H1 (cell line): ENCODE measurements around the gene ARHGEF7. TPM values are rescaled to one million over a fixed set of nuclear protein-coding genes. Genes with fewer than 3 reads are reported as not detected.
A peak's percentile ranks its signal among the peaks of the same experiment; 100 is the strongest.

Experiments
- ATF3 ChIP-seq: IDR thresholded peaks from 2 replicates; pipeline ENCODE4 v1.6.1; 2011; ENCODE audit warnings: low read depth, mild to moderate bottlenecking, low read length; ENCODE audit not compliant: insufficient read depth
- BRCA1 ChIP-seq: IDR thresholded peaks from 2 replicates; pipeline ENCODE4 v1.6.1; 2012; ENCODE audit warnings: low read depth, low read length, improper control_type of control experiment
- CBX5 ChIP-seq: fragments of 300-800, 300-1000 bp; sonication (generic); IDR thresholded peaks from 2 replicates; pipeline ENCODE4 v1.7.1; 2016; ENCODE audit warnings: antibody characterized with exemption, low read length, low read depth
- CBX8 ChIP-seq: fragments of 300-800, 300-1000 bp; sonication (generic); IDR thresholded peaks from 2 replicates; pipeline ENCODE4 v1.7.1; 2016; ENCODE audit warnings: low read depth, low read length, borderline replicate concordance
- CTCF ChIP-seq, 3 experiments: IDR thresholded peaks; 1 replicate in 2 of 3; 2 replicates in 1 of 3; pipeline versions ENCODE4 v1.5.1 to v1.6.1; 2011; ENCODE audit warnings: low read length in 3 of 3, mild to moderate bottlenecking in 3 of 3, inconsistent platforms in 2 of 3, low read depth in 1 of 3, moderate library complexity in 1 of 3; ENCODE audit not compliant: insufficient read depth in 1 of 3; ENCODE audit errors: control extremely low read depth in 1 of 3
- EZH2 ChIP-seq: fragments of 200-600 bp; sonication (generic); IDR thresholded peaks from 2 replicates; pipeline ENCODE4 v1.7.1; 2012; ENCODE audit warnings: low read depth, mild to moderate bottlenecking, moderate library complexity, low read length, inconsistent platforms; ENCODE audit not compliant: severe bottlenecking
- FOSL1 ChIP-seq: IDR thresholded peaks from 2 replicates; pipeline ENCODE4 v1.6.1; 2011; ENCODE audit warnings: mild to moderate bottlenecking, low read depth, low read length, moderate library complexity; ENCODE audit not compliant: insufficient read depth
- GABPA ChIP-seq: IDR thresholded peaks from 2 replicates; pipeline ENCODE4 v1.6.1; 2011; ENCODE audit warnings: mild to moderate bottlenecking, low read length, moderate library complexity, borderline replicate concordance; ENCODE audit not compliant: insufficient read depth
- GTF2F1 ChIP-seq: IDR thresholded peaks from 2 replicates; pipeline ENCODE4 v1.6.1; 2012; ENCODE audit warnings: low read depth, low read length, improper control_type of control experiment, borderline replicate concordance
- MAFK ChIP-seq: IDR thresholded peaks from 2 replicates; pipeline ENCODE4 v1.6.1; 2012; ENCODE audit warnings: low read depth, mild to moderate bottlenecking, improper control_type of control experiment, low read length
- NANOG ChIP-seq: IDR thresholded peaks from 2 replicates; pipeline ENCODE4 v1.6.1; 2011; ENCODE audit warnings: low read length, low read depth, mild to moderate bottlenecking, inconsistent platforms; ENCODE audit not compliant: insufficient read depth, poor library complexity, severe bottlenecking
- NRF1 ChIP-seq: IDR thresholded peaks from 2 replicates; pipeline ENCODE4 v1.6.1; 2011; ENCODE audit warnings: mild to moderate bottlenecking, low read depth, low read length, improper control_type of control experiment
- RFX5 ChIP-seq: IDR thresholded peaks from 2 replicates; pipeline ENCODE4 v1.6.1; 2011; ENCODE audit warnings: low read depth, low read length, improper control_type of control experiment, borderline replicate concordance
- RXRA ChIP-seq: IDR thresholded peaks from 2 replicates; pipeline ENCODE4 v1.6.1; 2011; ENCODE audit warnings: low read depth, mild to moderate bottlenecking, low read length, moderate library complexity; ENCODE audit not compliant: insufficient read depth
- SIRT6 ChIP-seq: IDR thresholded peaks from one replicate; pipeline ENCODE4 v1.7.1; 2012; ENCODE audit warnings: low read length, inconsistent platforms
- SP2 ChIP-seq: IDR thresholded peaks from 2 replicates; pipeline ENCODE4 v1.6.1; 2012; ENCODE audit warnings: mild to moderate bottlenecking, low read length, inconsistent platforms
- SRF ChIP-seq: IDR thresholded peaks from 2 replicates; pipeline ENCODE4 v1.6.1; 2011; ENCODE audit warnings: mild to moderate bottlenecking, low read depth, low read length, moderate library complexity
- SUZ12 ChIP-seq: fragments of 200-600 bp; sonication (generic); IDR thresholded peaks from 2 replicates; pipeline ENCODE4 v1.6.1; 2012; ENCODE audit warnings: mild to moderate bottlenecking, inconsistent platforms, low read length, moderate library complexity, mixed read lengths
- TAF7 ChIP-seq: optimal IDR thresholded peaks from 2 replicates; pipeline ENCODE3; 2011; ENCODE audit warnings: low read depth, mild to moderate bottlenecking, inconsistent platforms, low read length, moderate library complexity, borderline replicate concordance
- polyA plus RNA-seq, 7 experiments: library from polyadenylated mRNA; depleted of rRNA in 3 of 7; stranded (reverse) in 5 of 7; unstranded in 2 of 7; fragments of >200 nt in 5 of 7; fragments of 200-250 nt in 2 of 7; gene quantifications; 1 replicate in 5 of 7; 2 replicates in 1 of 7; 4 replicates in 1 of 7; pipeline versions ENCODE4 v1.2.1 to v1.2.3, GENCODE V29; 2011 to 2013; ENCODE audit warnings: missing spikeins in 2 of 7, mixed read lengths in 2 of 7
- total RNA-seq: library from RNA; stranded (reverse); fragmentation: NEBNext Ultra II Directional; extraction: Animal tissue kit (Norgen Biotek cat#: 25700); gene quantifications from 2 replicates; pipeline ENCODE4 v1.2.1, GENCODE V29; 2021
- TF ChIP-seq, protein P1 (sequence below): IDR thresholded peaks from 2 replicates; pipeline ENCODE4 v1.6.1; 2012; ENCODE audit warnings: inconsistent platforms

ARHGEF7 gene
- total and polyA plus RNA-seq, 2 of the 8 experiments (the other 6 are each of a cell fraction or from before 2014, with no cell fraction given), result 26.2 to 56.5 TPM

GRCh38 chr13:111153279-111153976, 38.3 kb downstream of the ARHGEF7 start (continued):
- no peak for TF ChIP-seq SP2
- no peak for TF ChIP-seq MAFK
- TF ChIP-seq RXRA, result no peak
- TF ChIP-seq CBX5, result no peak
- no peak for TF ChIP-seq SUZ12
- peak; percentile 83 for TF ChIP-seq ATF3
- peak; percentile 45 for TF ChIP-seq TAF7
- peak; percentile 82 for TF ChIP-seq SRF
- TF ChIP-seq, protein P1, sequence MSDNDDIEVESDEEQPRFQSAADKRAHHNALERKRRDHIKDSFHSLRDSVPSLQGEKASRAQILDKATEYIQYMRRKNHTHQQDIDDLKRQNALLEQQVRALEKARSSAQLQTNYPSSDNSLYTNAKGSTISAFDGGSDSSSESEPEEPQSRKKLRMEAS, result peak; percentile 78
- peak in 2 of 3 experiments; percentile 18 to 42; a peak in 2 of 4 replicates for TF ChIP-seq CTCF (IDR thresholded peaks at IDR 0.05; ENCODE audit: control extremely low read depth in 1 of 3, insufficient read depth in 1 of 3, low read depth in 1 of 3, low read length in 3 of 3)
- TF ChIP-seq FOSL1, result no peak
- no peak for TF ChIP-seq BRCA1
- TF ChIP-seq GABPA, result peak; percentile 95
- no peak for TF ChIP-seq RFX5
- no peak for TF ChIP-seq NRF1
- no peak for TF ChIP-seq NANOG
- TF ChIP-seq GTF2F1, result peak; percentile 83
- TF ChIP-seq CBX8, result no peak
- TF ChIP-seq EZH2, result no peak
- no peak for TF ChIP-seq SIRT6
